Esophagus muscularis mucosa (tissue), 4 donors: ENCODE results near the gene PFDN6.

ENCODE experiments used
- CTCF ChIP-seq, 3 experiments: fragments of 200-600 bp in 2 of 3; fragments of 450-650 bp in 1 of 3; sonication (generic) in 2 of 3; IDR thresholded peaks; one replicate each; pipeline ENCODE4 v1.5.1; 2017 to 2019; ENCODE audit warnings: antibody characterized with exemption in 3 of 3, mild to moderate bottlenecking in 2 of 3, moderate library complexity in 1 of 3
- EP300 ChIP-seq: sonication (generic); formaldehyde crosslinking; IDR thresholded peaks from one replicate; pipeline ENCODE4 v1.6.1; 2017; ENCODE audit warnings: antibody characterized with exemption
- POLR2A ChIP-seq: fragments of 450-650 bp; IDR thresholded peaks from one replicate; pipeline ENCODE4 v1.6.1; 2017; ENCODE audit warnings: antibody characterized with exemption, moderate library complexity, mild to moderate bottlenecking, low read depth
- POLR2AphosphoS5 ChIP-seq, 2 donors: sonication (generic); formaldehyde crosslinking; IDR thresholded peaks; one replicate each; pipeline ENCODE4 v1.6.1; 2017; ENCODE audit warnings: antibody characterized with exemption in 2 of 2

- no peak for TF ChIP-seq CTCF (IDR thresholded peaks at IDR 0.05)
- TF ChIP-seq POLR2AphosphoS5 (IDR thresholded peaks at IDR 0.05), result no peak
- no peak for TF ChIP-seq POLR2A
- TF ChIP-seq EP300, result no peak
Measured at GRCh38 chr6:33277663-33278391, 11.6 kb upstream of the PFDN6 start.
